Epithelial cell of proximal tubule (primary cell): ENCODE results near the gene CDK5R2. TPM values are rescaled to one million over a fixed set of nuclear protein-coding genes. Genes with fewer than 3 reads are reported as not detected.

Experiments
- DNase-seq: peaks from one replicate; pipeline ENCODE4 v3.0.0-alpha.2; 2011; ENCODE audit warnings: low read depth
- H3K4me3 ChIP-seq: 2 replicates; pipeline ENCODE4 v1.5.1; 2011; ENCODE audit warnings: low read depth, mild to moderate bottlenecking, low read length
- CTCF ChIP-seq: conservative IDR thresholded peaks from 2 replicates; pipeline ENCODE4 v1.5.1; 2012; ENCODE audit warnings: low read depth, mild to moderate bottlenecking, low read length
- total RNA-seq: library from RNA; depleted of rRNA; stranded (reverse); fragments of >200 nt; gene quantifications from 2 replicates; pipeline ENCODE4 v1.2.3, GENCODE V29; 2015

The CDK5R2 gene
- total RNA-seq, 1 donor from 2014 or later = not detected

DNA sequence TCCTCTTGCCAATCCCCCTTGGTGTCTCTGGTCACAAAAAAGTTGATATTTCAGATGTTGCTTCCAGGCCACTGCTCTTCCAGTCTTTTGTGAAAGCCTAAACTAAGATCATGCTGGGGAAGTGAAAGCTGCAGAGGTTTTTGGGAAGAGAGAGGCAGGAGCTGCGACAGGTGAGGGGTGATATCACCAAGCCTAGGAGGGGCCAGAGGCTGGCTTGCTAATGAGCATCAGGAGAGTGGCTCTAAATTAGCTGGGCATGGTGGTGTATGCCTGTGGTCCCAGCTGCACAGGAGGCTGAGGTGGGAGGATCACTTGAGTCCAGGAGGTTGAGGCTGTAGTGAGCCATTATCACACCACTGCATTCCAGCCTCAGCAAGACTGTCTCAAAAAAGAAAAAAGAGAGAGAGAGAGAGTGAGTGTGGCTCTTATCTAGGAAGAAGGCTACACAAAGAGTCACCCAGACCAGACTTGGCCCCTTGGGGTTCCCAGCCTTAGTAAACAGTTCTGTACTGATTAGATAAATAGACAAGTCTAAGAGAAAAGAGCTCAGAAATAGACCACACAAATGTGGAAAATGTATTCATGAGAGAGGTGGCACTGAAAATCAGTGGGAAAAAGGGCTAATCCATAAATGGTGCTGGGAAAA, 14.6 kb upstream of the CDK5R2 start:
- H3K4me3 ChIP-seq = no peak overlapping the region
- DNase-seq = no peak
- TF ChIP-seq CTCF = no peak

GRCh38 chr2:218946621-218947020, 12.8 kb upstream of the CDK5R2 start:
- no peak for DNase-seq
- no peak for TF ChIP-seq CTCF
- H3K4me3 ChIP-seq = no peak overlapping the region

GRCh38 chr2:218952160-218952559, 7.3 kb upstream of the CDK5R2 start:
- TF ChIP-seq CTCF = no peak
- DNase-seq = no peak
- no peak overlapping the region for H3K4me3 ChIP-seq

GRCh38 chr2:218953366-218953954, 6.0 kb upstream of the CDK5R2 start:
- no peak overlapping the region for H3K4me3 ChIP-seq
- TF ChIP-seq CTCF = peak; percentile 13
- no peak for DNase-seq

- no peak for TF ChIP-seq CTCF
Measured at GRCh38 chr2:218954541-218955300, 4.7 kb upstream of the CDK5R2 start.

DNA sequence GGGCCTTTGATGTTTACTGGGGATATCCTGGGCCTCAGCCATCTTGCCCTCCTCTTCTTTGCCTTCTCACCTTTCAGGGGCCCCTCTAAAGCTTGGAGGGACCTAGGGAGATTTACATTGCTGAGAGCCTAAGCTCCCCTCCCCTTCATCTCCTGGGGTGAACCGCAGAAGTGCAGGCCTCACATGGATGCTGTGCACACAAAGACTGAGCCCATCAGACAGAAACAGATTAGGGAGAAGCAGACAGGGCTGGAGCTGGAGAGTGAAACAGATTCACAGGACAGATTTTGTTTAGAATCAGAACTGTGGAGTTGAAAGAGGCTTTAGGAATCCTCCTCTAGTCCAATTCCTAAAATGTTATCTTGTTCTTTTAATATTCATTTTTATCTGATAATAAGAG, 3.4 kb upstream of the CDK5R2 start:
- no peak for TF ChIP-seq CTCF
- DNase-seq = no peak

More at GRCh38 chr2:218954541-218955300, 4.7 kb upstream of the CDK5R2 start:
- no peak for DNase-seq
- H3K4me3 ChIP-seq = no peak overlapping the region

DNA sequence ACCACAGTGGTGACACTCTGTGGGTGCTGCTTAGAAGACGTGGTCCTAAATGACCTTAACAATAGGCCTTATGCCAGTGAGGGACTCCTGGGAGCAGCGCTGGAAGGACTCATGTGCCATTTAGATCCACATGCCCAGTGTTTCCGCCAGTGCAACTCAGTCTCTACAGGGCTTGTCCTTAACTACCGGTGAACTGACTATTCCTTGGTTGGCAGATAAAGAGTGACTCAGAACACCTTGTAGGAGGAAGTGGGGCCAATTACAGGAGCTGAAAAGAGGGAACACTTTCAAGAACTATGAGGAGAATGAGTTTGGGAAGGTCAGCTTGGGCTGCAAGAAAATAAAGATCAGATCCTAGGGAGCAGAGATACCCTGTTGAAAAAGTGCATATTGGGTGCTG, 1.8 kb upstream of the CDK5R2 start:
- TF ChIP-seq CTCF = no peak
- no peak for DNase-seq

More for the DNA sequence above, 3.4 kb upstream of the CDK5R2 start:
- H3K4me3 ChIP-seq = no peak overlapping the region

More for the DNA sequence above, 1.8 kb upstream of the CDK5R2 start:
- no peak overlapping the region for H3K4me3 ChIP-seq
